NCI-H524 (cell line): ENCODE measurements around the gene UQCRH.
"Not testable (repeated sequence)": the region's sequence is repeated elsewhere in the genome, so short reads cannot be mapped to it uniquely, and the experiment has no call there.

Source experiments
- DNase-seq, 2 experiments: peaks; one replicate each; lab custom pipeline; 2025; lab: John Stamatoyannopoulos, UW

Gene UQCRH

GRCh38 chr1:46300673-46301405 lies 2.7 kb upstream of the UQCRH start:
- no peak for DNase-seq

GRCh38 chr1:46301406-46301807 lies 2.1 kb upstream of the UQCRH start:
- DNase-seq, result no peak

GRCh38 chr1:46301808-46302640 lies 1.5 kb upstream of the UQCRH start:
- peak; percentile 27 to 40 for DNase-seq

GRCh38 chr1:46302641-46303037 lies 859 bp upstream of the UQCRH start:
- peak in 1 of 2 experiments; percentile 37 for DNase-seq

GRCh38 chr1:46303872-46304326 lies 401 bp downstream of the UQCRH start:
- DNase-seq, result no peak

- DNase-seq, result no peak
Observed at GRCh38 chr1:46306159-46306530, 2.6 kb downstream of the UQCRH start.

- no peak for DNase-seq
Observed at GRCh38 chr1:46309401-46310159, 6.1 kb downstream of the UQCRH start.

- no peak for DNase-seq
Observed at GRCh38 chr1:46310321-46310720, 6.8 kb downstream of the UQCRH start.

- DNase-seq, result no peak
Observed at GRCh38 chr1:46315669-46316403, 12.3 kb downstream of the UQCRH start.

- DNase-seq, result no peak
Observed at GRCh38 chr1:46317323-46317722, 13.8 kb downstream of the UQCRH start.

- DNase-seq, result not testable (repeated sequence)
Observed at GRCh38 chr1:46319301-46319700, 15.8 kb downstream of the UQCRH start.

- peak; percentile 39 to 64 for DNase-seq
Observed at GRCh38 chr1:46319960-46320914, 16.7 kb downstream of the UQCRH start.

- DNase-seq, result not testable (repeated sequence)
Observed at GRCh38 chr1:46322191-46322590, 18.7 kb downstream of the UQCRH start.

GRCh38 chr1:46325285-46326076 lies 22.0 kb downstream of the UQCRH start:
- not testable (repeated sequence) for DNase-seq

- DNase-seq, result not testable (repeated sequence)
Observed at GRCh38 chr1:46328182-46328581, 24.7 kb downstream of the UQCRH start.

GRCh38 chr1:46329807-46330206 lies 26.3 kb downstream of the UQCRH start:
- not testable (repeated sequence) for DNase-seq

GRCh38 chr1:46330381-46330780 lies 26.9 kb downstream of the UQCRH start:
- not testable (repeated sequence) for DNase-seq

- DNase-seq, result not testable (repeated sequence)
Observed at GRCh38 chr1:46331786-46332540, 28.5 kb downstream of the UQCRH start.
